Sciatic nerve (tissue), 2 donors: Measurements from ENCODE around the gene WNT2B. TPM values are rescaled to one million over a fixed set of nuclear protein-coding genes. Genes with fewer than 3 reads are reported as not detected.
"Not testable (repeated sequence)": the region's sequence is repeated elsewhere in the genome, so short reads cannot be mapped to it uniquely, and the experiment has no call there.

ENCODE experiments used
- ATAC-seq: fragments of 200-7000 bp; cut with Tn5 transposase; one replicate; pipeline ENCODE4 v1.9.1; 2020; ENCODE audit warnings: mild to moderate bottlenecking, moderate library complexity
- DNase-seq: peaks from one replicate; pipeline ENCODE4 v3.0.0-alpha.2; 2020; ENCODE audit warnings: low spot score
- intact Hi-C: fragments of 100-400 bp; cut with DNase I; formaldehyde crosslinking; loops from one replicate; pipeline ENCODE4 v1.14.2; 2022
- total RNA-seq: library from RNA; stranded (reverse); fragmentation: NEBNext Ultra II Directional; extraction: Animal tissue kit (Norgen Biotek cat#: 25700); gene quantifications from one replicate; pipeline ENCODE4 v1.2.1, GENCODE V29; 2021
- donor health status: DM: no; HTN: no; CAD: no.
- donor health status: DM: no; HTN: no; CAD: no.

Gene WNT2B
- 10.9 TPM for total RNA-seq

GRCh38 chr1:112508278-112509004 is at the start of gene WNT2B:
Gene WNT2B (plus strand): TSS chr1:112508965. CDS start chr1:112509263, 298 bp downstream.
- peak; percentile 36 for ATAC-seq
- intact Hi-C loops, result loop anchor here (10.0 kb wide), 1 partner anchor 206 kb away; the partner anchor contains the start of gene PPM1J
- DNase-seq, result no peak

GRCh38 chr1:112460615-112461014 is 48.1 kb upstream of the WNT2B start:
- intact Hi-C loops, result no loop called here
- DNase-seq, result no peak
- ATAC-seq, result no peak

GRCh38 chr1:112461200-112461871 is 47.4 kb upstream of the WNT2B start:
- ATAC-seq (no peak), DNase-seq (no peak)
- intact Hi-C loops, result no loop called here

- DNase-seq (no peak), ATAC-seq (no peak)
- intact Hi-C loops, result no loop called here
These were observed 45.8 kb upstream of the WNT2B start for GRCh38 chr1:112462953-112463279.

GRCh38 chr1:112464501-112464900 is 44.3 kb upstream of the WNT2B start:
- no peak for DNase-seq
- ATAC-seq, result no peak
- intact Hi-C loops, result no loop called here

- DNase-seq, result no peak
- peak; percentile 50 for ATAC-seq
- intact Hi-C loops, result loop anchor here (5.0 kb wide), 1 partner anchor 73 kb away; no protein-coding TSS in a partner anchor
These were observed 43.6 kb upstream of the WNT2B start for GRCh38 chr1:112465122-112465521.

GRCh38 chr1:112466078-112466660 is 42.6 kb upstream of the WNT2B start:
- intact Hi-C loops, result loop anchor here (5.0 kb wide), 1 partner anchor 74 kb away; no protein-coding TSS in a partner anchor
- ATAC-seq (peak; percentile 96), DNase-seq (peak; percentile 98)

GRCh38 chr1:112470324-112470723 is 38.4 kb upstream of the WNT2B start:
- DNase-seq, ATAC-seq, intact Hi-C loops: not testable (repeated sequence)

- ATAC-seq (no peak), DNase-seq (no peak)
- intact Hi-C loops, result no loop called here
These were observed 37.8 kb upstream of the WNT2B start for GRCh38 chr1:112470966-112471365.

- no peak for DNase-seq
- intact Hi-C loops, result no loop called here
- ATAC-seq, result no peak
These were observed 36.6 kb upstream of the WNT2B start for GRCh38 chr1:112472142-112472541.

- ATAC-seq, result no peak
- DNase-seq, result no peak
- intact Hi-C loops, result no loop called here
These were observed 31.2 kb upstream of the WNT2B start for GRCh38 chr1:112477550-112477949.

- no peak for DNase-seq
- ATAC-seq, result no peak
- intact Hi-C loops, result no loop called here
These were observed 30.5 kb upstream of the WNT2B start for GRCh38 chr1:112478314-112478713.

- intact Hi-C loops, ATAC-seq, DNase-seq: not testable (repeated sequence)
These were observed 22.7 kb upstream of the WNT2B start for GRCh38 chr1:112486063-112486462.

GRCh38 chr1:112487686-112488085 is 21.1 kb upstream of the WNT2B start:
- intact Hi-C loops, ATAC-seq, DNase-seq: not testable (repeated sequence)

- no peak for ATAC-seq
- intact Hi-C loops, result no loop called here
- no peak for DNase-seq
These were observed 20.6 kb upstream of the WNT2B start for GRCh38 chr1:112488141-112488540.

GRCh38 chr1:112492076-112492475 is 16.7 kb upstream of the WNT2B start:
- intact Hi-C loops, result loop anchor here (10.0 kb wide), 1 partner anchor 107 kb away; no protein-coding TSS in a partner anchor
- DNase-seq, result no peak
- no peak for ATAC-seq

- no peak for DNase-seq
- intact Hi-C loops, result loop anchor here (10.0 kb wide), 1 partner anchor 109 kb away; no protein-coding TSS in a partner anchor
- no peak for ATAC-seq
These were observed 15.4 kb upstream of the WNT2B start for GRCh38 chr1:112493351-112493750.

- intact Hi-C loops, result loop anchor here (10.0 kb wide), 1 partner anchor 111 kb away; no protein-coding TSS in a partner anchor
- ATAC-seq, result no peak
- DNase-seq, result no peak
These were observed 12.5 kb upstream of the WNT2B start for GRCh38 chr1:112496290-112496689.

- peak; percentile 85 for DNase-seq
- intact Hi-C loops, result loop anchor here (10.0 kb wide), 1 partner anchor 213 kb away; the partner anchor contains the start of gene PPM1J
- ATAC-seq, result peak; percentile 82
These were observed 6.7 kb upstream of the WNT2B start for GRCh38 chr1:112501810-112502641.
